ENCODE results near the gene CBX1. TPM values are rescaled to one million over a fixed set of nuclear protein-coding genes. Genes with fewer than 3 reads are reported as not detected.

The CBX1 gene
- total RNA-seq, 1 donor from 2014 or later = 20.2 TPM

DNA sequence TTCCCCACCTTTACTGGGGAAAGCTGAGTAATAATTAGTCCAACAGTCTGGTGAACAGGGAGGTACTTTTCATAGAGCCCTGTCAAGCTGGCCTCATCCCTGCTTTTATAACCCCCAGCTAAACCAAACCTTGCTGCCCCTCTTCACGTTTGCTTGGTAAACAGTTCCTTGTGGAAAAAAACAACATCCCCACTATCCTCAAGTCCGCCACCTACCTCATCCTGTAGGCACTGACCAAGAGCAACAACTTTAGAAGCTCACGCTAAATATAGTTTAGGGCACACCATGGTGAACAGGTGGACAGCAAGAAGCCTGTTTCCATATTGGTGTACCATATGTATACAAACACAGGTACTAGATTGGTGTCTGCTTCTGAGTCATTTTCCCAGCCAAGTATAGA is 36.6 kb downstream of the CBX1 start:
- H3K4me1 ChIP-seq = peaks cover 0 to 19% of the 10 kb centered on the region in 2 donors
- H3K4me3 ChIP-seq = no peak overlapping the region
- intact Hi-C loops (cut with DNase I) = loop anchor here (1.0 kb wide), 1 partner anchor 16 kb away; the partner anchor contains the start of gene NFE2L1
- TF ChIP-seq, protein P1, sequence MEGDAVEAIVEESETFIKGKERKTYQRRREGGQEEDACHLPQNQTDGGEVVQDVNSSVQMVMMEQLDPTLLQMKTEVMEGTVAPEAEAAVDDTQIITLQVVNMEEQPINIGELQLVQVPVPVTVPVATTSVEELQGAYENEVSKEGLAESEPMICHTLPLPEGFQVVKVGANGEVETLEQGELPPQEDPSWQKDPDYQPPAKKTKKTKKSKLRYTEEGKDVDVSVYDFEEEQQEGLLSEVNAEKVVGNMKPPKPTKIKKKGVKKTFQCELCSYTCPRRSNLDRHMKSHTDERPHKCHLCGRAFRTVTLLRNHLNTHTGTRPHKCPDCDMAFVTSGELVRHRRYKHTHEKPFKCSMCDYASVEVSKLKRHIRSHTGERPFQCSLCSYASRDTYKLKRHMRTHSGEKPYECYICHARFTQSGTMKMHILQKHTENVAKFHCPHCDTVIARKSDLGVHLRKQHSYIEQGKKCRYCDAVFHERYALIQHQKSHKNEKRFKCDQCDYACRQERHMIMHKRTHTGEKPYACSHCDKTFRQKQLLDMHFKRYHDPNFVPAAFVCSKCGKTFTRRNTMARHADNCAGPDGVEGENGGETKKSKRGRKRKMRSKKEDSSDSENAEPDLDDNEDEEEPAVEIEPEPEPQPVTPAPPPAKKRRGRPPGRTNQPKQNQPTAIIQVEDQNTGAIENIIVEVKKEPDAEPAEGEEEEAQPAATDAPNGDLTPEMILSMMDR (IDR thresholded peaks at IDR 0.05) = no peak
- H3K36me3 ChIP-seq = peaks cover 31 to 62% of the 10 kb centered on the region in 2 donors
- H3K27me3 ChIP-seq = no peaks in the 10 kb centered on the region
- DNase-seq (ENCODE audit: low spot score in 2 of 2) = no peak
- H3K27ac ChIP-seq = peak overlapping the region; percentile 57 to 60
- H3K9me3 ChIP-seq = no peaks in the 10 kb centered on the region

DNA sequence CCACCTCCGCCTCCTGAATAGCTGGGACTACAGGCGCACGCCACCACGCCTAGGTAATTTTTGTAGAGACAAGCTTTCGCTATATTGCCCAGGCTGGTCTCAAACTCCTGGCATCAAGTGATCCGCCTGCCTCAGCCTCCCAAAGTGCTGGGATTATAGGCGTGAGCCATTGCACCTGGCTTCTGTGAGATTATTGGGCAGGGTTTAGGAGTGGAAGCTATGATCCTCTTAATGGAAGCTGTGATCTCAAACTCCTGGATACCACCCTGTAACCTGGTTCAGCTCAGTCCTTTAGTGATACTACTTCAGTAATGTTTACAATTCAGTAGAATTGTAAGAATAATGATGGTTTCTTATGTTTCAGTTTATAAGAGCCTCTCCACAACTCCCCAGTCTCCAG is 39.0 kb downstream of the CBX1 start:
- H3K27me3 ChIP-seq = no peaks in the 10 kb centered on the region
- H3K4me3 ChIP-seq = no peak overlapping the region
- no peaks in the 10 kb centered on the region for H3K9me3 ChIP-seq
- TF ChIP-seq, protein P1 (IDR thresholded peaks at IDR 0.05) = no peak
- intact Hi-C loops (cut with DNase I) = no loop called here
- H3K36me3 ChIP-seq = peaks cover 51 to 72% of the 10 kb centered on the region in 2 donors
- no peak for DNase-seq (ENCODE audit: low spot score in 2 of 2)
- peak overlapping the region; percentile 38 to 53 for H3K27ac ChIP-seq
- H3K4me1 ChIP-seq = peaks cover 0 to 15% of the 10 kb centered on the region in 2 donors

GRCh38 chr17:48060249-48060648 is 41.0 kb downstream of the CBX1 start:
- H3K9me3 ChIP-seq = no peaks in the 10 kb centered on the region
- no peak for DNase-seq (ENCODE audit: low spot score in 2 of 2)
- TF ChIP-seq, protein P1 (IDR thresholded peaks at IDR 0.05) = no peak
- H3K4me3 ChIP-seq = no peak overlapping the region
- peaks cover 60 to 89% of the 10 kb centered on the region in 2 donors for H3K36me3 ChIP-seq
- no peaks in the 10 kb centered on the region for H3K27me3 ChIP-seq
- intact Hi-C loops (cut with DNase I) = no loop called here
- peak overlapping the region; percentile 10 to 14 for H3K27ac ChIP-seq
- peaks cover 0 to 15% of the 10 kb centered on the region in 2 donors for H3K4me1 ChIP-seq

- no peak overlapping the region for H3K27ac ChIP-seq
- H3K36me3 ChIP-seq = peaks cover 60 to 83% of the 10 kb centered on the region in 2 donors
- H3K27me3 ChIP-seq = no peaks in the 10 kb centered on the region
- DNase-seq (ENCODE audit: low spot score in 2 of 2) = no peak
- H3K9me3 ChIP-seq = no peaks in the 10 kb centered on the region
- H3K4me1 ChIP-seq = peaks cover 9 to 22% of the 10 kb centered on the region in 2 donors
- TF ChIP-seq, protein P1 (IDR thresholded peaks at IDR 0.05) = no peak
- no peak overlapping the region for H3K4me3 ChIP-seq
- intact Hi-C loops (cut with DNase I) = loop anchor here (10.0 kb wide), 1 partner anchor 1136 kb away; no protein-coding TSS in a partner anchor
Measured at GRCh38 chr17:48059125-48059668, 42.1 kb downstream of the CBX1 start.

GRCh38 chr17:48058393-48059124 is 42.7 kb downstream of the CBX1 start:
- H3K9me3 ChIP-seq = no peaks in the 10 kb centered on the region
- intact Hi-C loops (cut with DNase I) = loop anchor here (10.0 kb wide), 1 partner anchor 1136 kb away; no protein-coding TSS in a partner anchor
- H3K27me3 ChIP-seq = no peaks in the 10 kb centered on the region
- DNase-seq (ENCODE audit: low spot score in 2 of 2) = no peak
- no peak overlapping the region for H3K4me3 ChIP-seq
- no peak overlapping the region for H3K27ac ChIP-seq
- TF ChIP-seq, protein P1 (IDR thresholded peaks at IDR 0.05) = no peak
- peaks cover 15 to 29% of the 10 kb centered on the region in 2 donors for H3K4me1 ChIP-seq
- H3K36me3 ChIP-seq = peaks cover 60 to 86% of the 10 kb centered on the region in 2 donors
